Fibroblast of pulmonary artery (primary cell): ENCODE results near the gene FCRL6.
A peak's percentile ranks its signal among the peaks of the same experiment; 100 is the strongest.

Experiments used
- DNase-seq: peaks from one replicate; pipeline ENCODE4 v3.0.0-alpha.2; 2010; ENCODE audit warnings: low read depth
- H3K4me3 ChIP-seq: replicated peaks from 2 replicates; pipeline ENCODE4 v1.5.1; 2011; ENCODE audit warnings: low read depth, mild to moderate bottlenecking, control low read depth, low read length, moderate library complexity
- TF ChIP-seq, protein P1 (sequence below): IDR thresholded peaks from 2 replicates; pipeline ENCODE4 v1.5.1; 2011; ENCODE audit warnings: mild to moderate bottlenecking, control low read depth, low read length, inconsistent platforms; ENCODE audit errors: missing control alignments

The FCRL6 gene

DNA sequence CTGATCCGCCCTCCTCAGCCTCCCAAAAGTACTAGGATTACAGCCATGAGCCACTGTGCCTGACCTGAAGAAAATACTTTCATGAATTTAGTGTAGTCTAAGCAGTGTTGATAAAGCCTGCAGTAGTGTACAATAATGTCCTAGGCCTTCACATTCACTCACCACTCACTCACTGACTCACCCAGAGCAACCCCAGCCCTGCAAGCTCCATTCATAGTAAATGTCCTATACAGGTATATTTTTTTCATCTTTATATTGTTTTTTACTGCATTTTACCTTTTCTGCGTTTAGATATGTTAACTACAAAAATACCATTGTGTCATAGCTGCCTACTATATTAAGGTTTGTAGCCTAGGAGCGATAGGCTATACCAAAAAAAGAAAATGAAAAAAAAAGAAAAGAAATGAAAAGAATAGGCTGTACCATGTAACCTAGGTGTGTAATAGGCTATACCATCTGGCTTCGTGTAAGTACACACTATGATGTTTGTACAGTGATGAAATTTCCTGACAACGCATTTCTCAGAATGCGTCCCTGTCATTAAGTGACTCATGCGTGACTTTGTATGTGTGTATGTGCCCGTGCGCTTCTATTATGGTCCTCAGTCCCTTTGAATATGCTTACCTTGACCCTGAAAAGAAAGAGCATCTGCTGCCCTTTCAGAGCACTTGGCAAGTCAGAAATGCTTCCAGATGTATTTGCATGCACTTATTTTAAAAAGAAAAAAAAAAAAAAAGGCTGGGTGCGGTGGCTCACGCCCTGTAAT, 15.3 kb downstream of the FCRL6 start:
- H3K4me3 ChIP-seq = no peak overlapping the region
- TF ChIP-seq, protein P1, sequence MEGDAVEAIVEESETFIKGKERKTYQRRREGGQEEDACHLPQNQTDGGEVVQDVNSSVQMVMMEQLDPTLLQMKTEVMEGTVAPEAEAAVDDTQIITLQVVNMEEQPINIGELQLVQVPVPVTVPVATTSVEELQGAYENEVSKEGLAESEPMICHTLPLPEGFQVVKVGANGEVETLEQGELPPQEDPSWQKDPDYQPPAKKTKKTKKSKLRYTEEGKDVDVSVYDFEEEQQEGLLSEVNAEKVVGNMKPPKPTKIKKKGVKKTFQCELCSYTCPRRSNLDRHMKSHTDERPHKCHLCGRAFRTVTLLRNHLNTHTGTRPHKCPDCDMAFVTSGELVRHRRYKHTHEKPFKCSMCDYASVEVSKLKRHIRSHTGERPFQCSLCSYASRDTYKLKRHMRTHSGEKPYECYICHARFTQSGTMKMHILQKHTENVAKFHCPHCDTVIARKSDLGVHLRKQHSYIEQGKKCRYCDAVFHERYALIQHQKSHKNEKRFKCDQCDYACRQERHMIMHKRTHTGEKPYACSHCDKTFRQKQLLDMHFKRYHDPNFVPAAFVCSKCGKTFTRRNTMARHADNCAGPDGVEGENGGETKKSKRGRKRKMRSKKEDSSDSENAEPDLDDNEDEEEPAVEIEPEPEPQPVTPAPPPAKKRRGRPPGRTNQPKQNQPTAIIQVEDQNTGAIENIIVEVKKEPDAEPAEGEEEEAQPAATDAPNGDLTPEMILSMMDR = no peak

DNA sequence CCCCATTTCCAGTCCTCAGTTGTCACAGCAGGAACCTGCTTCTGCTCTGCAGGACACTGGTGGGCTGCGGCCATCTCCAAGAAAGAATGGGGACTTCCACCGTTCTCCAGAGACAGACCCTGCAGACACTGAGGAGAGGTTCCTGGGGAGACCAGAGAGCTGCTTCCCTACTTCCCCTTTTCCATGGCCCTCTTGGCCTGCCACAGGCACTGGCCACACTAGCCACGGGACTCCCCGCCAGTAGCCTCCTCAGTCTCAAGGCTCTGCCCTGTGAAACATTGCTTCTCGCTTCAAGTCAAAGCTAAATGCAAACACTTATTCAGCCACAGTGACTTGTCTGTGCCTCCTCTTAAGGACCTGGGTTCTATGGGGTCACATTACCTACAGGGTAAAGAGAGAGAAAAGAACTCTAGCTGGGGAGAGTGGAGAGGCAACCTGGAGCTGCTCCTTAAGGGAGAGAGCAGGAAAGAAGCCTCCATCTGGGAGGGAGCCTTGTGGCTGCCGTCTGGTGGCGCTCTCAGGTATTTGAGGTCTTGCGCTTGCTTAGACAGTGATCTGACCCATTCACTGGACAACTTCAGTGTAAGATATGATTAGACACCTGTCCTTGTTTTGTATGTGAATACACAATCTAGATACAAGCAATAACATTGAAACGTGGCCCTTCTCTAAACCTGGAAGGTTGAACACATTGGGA, 19.2 kb downstream of the FCRL6 start:
- TF ChIP-seq, protein P1 = no peak
- no peak for DNase-seq
- no peak overlapping the region for H3K4me3 ChIP-seq

More for the DNA sequence above, 15.3 kb downstream of the FCRL6 start:
- peak; percentile 6 for DNase-seq

DNA sequence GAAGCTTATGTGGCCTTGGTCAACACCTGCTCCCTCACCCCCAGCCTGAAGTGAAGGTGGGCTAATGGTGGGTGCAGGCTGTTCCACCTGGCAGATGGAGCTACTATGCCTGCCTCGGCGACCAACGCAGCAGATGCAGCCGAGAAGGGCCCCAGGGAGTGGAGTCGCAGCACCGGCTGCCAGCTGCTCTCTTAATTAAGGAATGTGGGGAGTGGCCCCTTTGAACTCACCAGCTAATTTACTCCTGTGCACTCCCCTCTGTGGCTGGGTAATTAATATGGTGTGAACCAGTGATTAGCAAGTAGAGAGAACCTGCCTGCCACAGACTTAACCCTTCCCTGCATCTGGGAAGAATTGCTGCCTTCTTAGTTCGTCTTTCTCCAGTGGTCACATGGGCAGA, 21.2 kb downstream of the FCRL6 start:
- DNase-seq = no peak
- TF ChIP-seq, protein P1 = no peak
- H3K4me3 ChIP-seq = no peak overlapping the region

DNA sequence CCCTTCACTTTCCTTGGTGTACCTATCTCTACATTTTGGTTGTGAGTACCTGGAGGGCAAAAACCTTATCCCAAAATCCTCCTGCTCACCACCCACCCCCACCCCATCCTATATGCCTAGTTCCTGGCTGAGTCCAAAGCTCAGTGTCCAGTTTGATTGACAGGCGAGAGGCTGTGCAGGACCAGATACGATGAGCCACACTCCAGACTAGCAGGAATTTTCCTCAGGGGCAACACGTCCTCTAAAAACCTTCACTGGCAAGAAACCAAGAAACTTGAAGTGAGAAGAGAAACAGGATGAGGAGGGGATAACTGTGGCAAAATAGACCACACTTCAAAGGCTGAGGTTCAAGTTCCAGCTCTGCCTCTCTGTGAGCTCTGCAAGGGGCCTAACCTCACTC, 23.4 kb downstream of the FCRL6 start:
- DNase-seq = no peak
- TF ChIP-seq, protein P1 = no peak
- H3K4me3 ChIP-seq = no peak overlapping the region

DNA sequence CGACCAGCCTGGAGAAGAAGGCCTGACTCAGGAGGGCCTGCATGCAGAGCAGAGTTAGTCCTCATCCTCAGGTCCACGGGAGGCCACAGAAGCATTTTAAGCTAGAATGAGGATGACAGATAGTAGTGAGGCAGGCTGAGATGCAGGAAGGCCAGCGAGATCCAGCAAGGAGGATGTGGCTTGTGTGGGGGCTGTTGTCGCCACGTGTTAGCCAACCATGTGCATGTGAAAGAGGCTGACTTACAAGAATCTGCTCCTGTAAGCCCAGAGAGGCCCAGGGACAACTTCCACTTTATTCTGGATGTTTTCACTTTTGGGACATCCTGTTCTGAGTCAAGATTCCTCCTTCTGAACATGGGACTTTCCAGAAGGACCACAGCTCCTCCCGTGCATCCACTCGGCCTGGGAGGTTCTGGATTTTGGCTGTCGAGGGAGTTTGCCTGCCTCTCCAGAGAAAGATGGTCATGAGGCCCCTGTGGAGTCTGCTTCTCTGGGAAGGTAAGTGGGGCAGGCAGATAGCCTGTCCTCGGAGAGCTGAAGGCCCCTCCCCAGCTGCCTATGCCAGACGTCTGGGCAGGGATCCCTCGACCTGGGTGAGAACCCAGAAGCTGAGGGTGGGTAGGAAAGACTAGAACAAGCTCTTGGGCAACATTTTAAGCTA, 24.4 kb downstream of the FCRL6 start, which contains the start of gene SLAMF8:
Gene SLAMF8, plus strand, starts transcription at position 433 of the 661 bp plus-strand sequence. Its CDS starts 26 bp downstream, at position 459.
- TF ChIP-seq, protein P1 = no peak
- no peak within 1 kb of the TSS for H3K4me3 ChIP-seq
- DNase-seq = peak; percentile 33

DNA sequence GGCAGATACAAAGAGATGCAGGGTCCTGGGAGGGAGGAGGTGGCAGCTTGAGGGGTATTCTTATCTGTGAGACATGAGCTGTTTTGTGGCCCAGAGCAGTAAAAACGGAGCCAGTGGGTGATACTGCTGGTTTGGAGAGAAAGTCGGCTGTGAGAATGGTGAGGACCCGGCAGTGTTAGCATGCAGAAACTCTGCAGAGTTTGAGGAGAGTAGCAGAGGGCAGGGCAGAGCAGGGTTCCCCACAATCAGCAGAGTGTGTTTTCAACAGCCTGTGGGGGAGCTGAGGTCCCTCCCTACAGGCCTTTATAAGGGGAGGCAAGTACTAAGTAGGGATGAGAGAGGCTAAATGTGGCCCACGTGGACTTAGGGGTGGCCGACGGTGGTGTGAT, 24.9 kb downstream of the FCRL6 start:
- TF ChIP-seq, protein P1 = no peak
- no peak overlapping the region for H3K4me3 ChIP-seq
- no peak for DNase-seq
